ENCODE data around the gene KIAA1958.

DNA sequence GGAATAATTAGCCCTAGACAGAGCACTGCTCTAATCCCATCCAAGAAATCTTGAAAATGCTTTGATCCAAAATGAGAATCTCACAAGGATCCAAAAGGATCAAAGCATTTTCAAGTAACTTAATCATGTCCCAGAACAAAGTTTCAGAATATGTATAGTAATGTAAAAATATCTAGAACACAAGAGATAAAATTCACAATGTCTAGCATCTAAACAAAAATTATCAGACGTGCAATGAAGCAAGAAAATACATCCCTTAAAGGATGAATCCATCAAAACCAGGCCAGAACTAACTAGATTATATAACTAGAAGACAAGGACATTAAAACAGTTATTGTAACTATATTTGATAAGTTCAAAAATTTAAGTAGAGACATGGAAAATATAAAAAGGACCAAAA lies 162.0 kb downstream of the KIAA1958 start:
- TF ChIP-seq, protein P1, sequence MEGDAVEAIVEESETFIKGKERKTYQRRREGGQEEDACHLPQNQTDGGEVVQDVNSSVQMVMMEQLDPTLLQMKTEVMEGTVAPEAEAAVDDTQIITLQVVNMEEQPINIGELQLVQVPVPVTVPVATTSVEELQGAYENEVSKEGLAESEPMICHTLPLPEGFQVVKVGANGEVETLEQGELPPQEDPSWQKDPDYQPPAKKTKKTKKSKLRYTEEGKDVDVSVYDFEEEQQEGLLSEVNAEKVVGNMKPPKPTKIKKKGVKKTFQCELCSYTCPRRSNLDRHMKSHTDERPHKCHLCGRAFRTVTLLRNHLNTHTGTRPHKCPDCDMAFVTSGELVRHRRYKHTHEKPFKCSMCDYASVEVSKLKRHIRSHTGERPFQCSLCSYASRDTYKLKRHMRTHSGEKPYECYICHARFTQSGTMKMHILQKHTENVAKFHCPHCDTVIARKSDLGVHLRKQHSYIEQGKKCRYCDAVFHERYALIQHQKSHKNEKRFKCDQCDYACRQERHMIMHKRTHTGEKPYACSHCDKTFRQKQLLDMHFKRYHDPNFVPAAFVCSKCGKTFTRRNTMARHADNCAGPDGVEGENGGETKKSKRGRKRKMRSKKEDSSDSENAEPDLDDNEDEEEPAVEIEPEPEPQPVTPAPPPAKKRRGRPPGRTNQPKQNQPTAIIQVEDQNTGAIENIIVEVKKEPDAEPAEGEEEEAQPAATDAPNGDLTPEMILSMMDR (IDR thresholded peaks at IDR 0.05), result no peak
- no peak for TF ChIP-seq POLR2A (IDR thresholded peaks at IDR 0.05)
- TF ChIP-seq POLR2AphosphoS5 (IDR thresholded peaks at IDR 0.05), result no peak

Data from breast epithelium (tissue), 3 donors.